Heart right ventricle (tissue), 16 donors: ENCODE results near the gene SDSL. TPM values are rescaled to one million over a fixed set of nuclear protein-coding genes. Genes with fewer than 3 reads are reported as not detected.

Experiments
- ATAC-seq, 8 donors: fragments of 200-7000 bp; cut with Tn5 transposase; one replicate each; pipeline ENCODE4 v1.9.1; 2020; ENCODE audit warnings: mild to moderate bottlenecking in 8 of 8, moderate library complexity in 8 of 8, moderate number of reproducible peaks in 1 of 8
- DNase-seq, 2 donors: peaks; one replicate each; pipeline ENCODE4 v3.0.0-alpha.2; 2020
- H3K27ac ChIP-seq, 10 donors: fragments of 200-600 bp; sonication (generic) in 2 of 10; one replicate each; pipeline versions ENCODE4 v1.5.0 to v1.8.0; 2020 to 2022; ENCODE audit warnings: mild to moderate bottlenecking in 3 of 10
- H3K27me3 ChIP-seq, 7 donors: fragments of 200-600 bp; one replicate each; pipeline ENCODE4 v1.8.0; 2021 to 2022; ENCODE audit warnings: mild to moderate bottlenecking in 2 of 7
- H3K36me3 ChIP-seq, 9 donors: fragments of 200-600 bp; sonication (generic) in 1 of 9; one replicate each; pipeline versions ENCODE4 v1.5.0 to v1.8.0; 2020 to 2022; ENCODE audit warnings: mild to moderate bottlenecking in 2 of 9
- H3K4me1 ChIP-seq, 9 donors: fragments of 200-600 bp; sonication (generic) in 1 of 9; one replicate each; pipeline versions ENCODE4 v1.5.0 to v1.8.0; 2020 to 2022; ENCODE audit warnings: mild to moderate bottlenecking in 4 of 9
- H3K4me3 ChIP-seq, 10 donors: fragments of 200-600 bp; sonication (generic) in 2 of 10; one replicate each; pipeline versions ENCODE4 v1.5.0 to v1.8.0; 2020 to 2022; ENCODE audit warnings: mild to moderate bottlenecking in 7 of 10, moderate library complexity in 2 of 10
- H3K9me3 ChIP-seq, 11 donors: fragments of 200-600 bp in 10 of 11; sonication (generic) in 2 of 11; one replicate each; pipeline versions ENCODE4 v1.5.0 to v1.8.0; 2013 to 2022; ENCODE audit warnings: mild to moderate bottlenecking in 2 of 11, control low read depth in 1 of 11, moderate library complexity in 1 of 11
- CTCF ChIP-seq, 9 donors: fragments of 200-600 bp; sonication (generic) in 2 of 9; IDR thresholded peaks; one replicate each; pipeline versions ENCODE4 v1.5.0 to v1.8.0; 2021 to 2022; ENCODE audit warnings: antibody characterized with exemption in 9 of 9, mild to moderate bottlenecking in 5 of 9, moderate library complexity in 1 of 9
- WGBS, 2 donors: extraction: QIAGEN DNeasy Blood & Tissue Kit; methylation state at CpG; one replicate each; pipeline ENCODE4 v1.1.7; 2013; ENCODE audit warnings: inconsistent platforms in 1 of 2; 5-methylcytosine and 5-hydroxymethylcytosine counted together
- intact Hi-C, 10 donors: fragments of 100-400 bp; cut with DNase I; formaldehyde crosslinking; loops; one replicate each; pipeline versions ENCODE4 v1.11.1 to v1.14.2; 2022
- polyA plus RNA-seq, 2 donors: library from polyadenylated mRNA; stranded (reverse); fragments of 200-250 nt; gene quantifications; one replicate each; pipeline ENCODE4 v1.2.3, GENCODE V29; 2013
- total RNA-seq, 10 donors: library from RNA; stranded (reverse); fragmentation: NEBNext Ultra II Directional in 3 of 10; extraction: Animal tissue kit (Norgen Biotek cat#: 25700) in 3 of 10; gene quantifications; one replicate each; pipeline versions ENCODE4 v1.2.1 to v1.2.4, GENCODE V29; 2021 to 2023
- donor health status: Arrhythmogenic right ventricular cardiomyopathy.
- donor health status: ischemic (EF 13 %, LVEDD 7.1; RV severe dilation, severe dysfunction).
- donor health status: healthy with polysubstance abuse.
- donor health status: DM: no; HTN: yes; CAD: no.
- donor health status: DM: no; HTN: no; CAD: no.
- donor health status: ischemic (EF 25% LVEDD 6.9; RV normal size, moderate dysfunction).
- donor health status: ischemic (EF 25% LVEDD 5.7; RV mildly dilated, moderate dysfunction).
- donor health status: healthy.
- donor health status: DM: yes; HTN: yes; CAD: no.
- donor health status: Ischemic cardiomyopathy.
- donor health status: ischemic (EF 35%, LVEDD 5.7; RV mildly dilated, moderate dysfunction).
- donor health status: nonischemic (EF 11% LVEDD 7.7; RV severe dilation, severe dysfunction).
- donor health status: DM: yes; HTN: yes; CAD: no.
- donor health status: PGD.
- donor health status: ischemic (EF 29% LVEDD 5.4; RV normal size, mild dysfunction).
- donor health status: nonischemic (EF 23%, LVEDD 6.1; RV moderate dilation, normal function).

Gene SDSL
- total and polyA plus RNA-seq, 12 donors, result 2.0 to 23.4 (median 13.8) TPM

GRCh38 chr12:113424915-113425823 lies 3.0 kb downstream of the SDSL start:
- WGBS, 2 donors, result 55 to 60% methylated on average over 20 of the region's 20 CpGs
- Histone ChIP-seq H3K36me3 (no peaks in the 10 kb centered on the region), H3K4me1 (peaks cover 0 to 29% (median 9%) of the 10 kb centered on the region in 9 donors), H3K27me3 (peaks cover 0 to 5% (median 0%) of the 10 kb centered on the region in 7 donors), H3K9me3 (peaks cover 0 to 2% (median 0%) of the 10 kb centered on the region in 11 donors), H3K4me3 (no peak overlapping the region), H3K27ac (no peak overlapping the region)
- DNase-seq (peak; percentile 29 to 52), ATAC-seq (peak in 5 of 8 donors; percentile 25 to 53 (median 44))
- TF ChIP-seq CTCF (IDR thresholded peaks at IDR 0.05), result peak; percentile 73 to 90 (median 79)
- intact Hi-C loops, result loop anchor here (1.0 to 10.0 kb wide), 7 partner anchors 110 to 230 kb away; no protein-coding TSS in a partner anchor

GRCh38 chr12:113425960-113426453 lies 3.8 kb downstream of the SDSL start:
- DNase-seq, result no peak
- no peak for ATAC-seq
- 28 to 38% methylated on average over 11 of the region's 11 CpGs for WGBS, 2 donors
- H3K27me3 ChIP-seq, result peaks cover 0 to 5% (median 0%) of the 10 kb centered on the region in 7 donors
- intact Hi-C loops, result loop anchor here in 8 of 10 donors (1.0 to 10.0 kb wide), 7 partner anchors 111 to 231 kb away; no protein-coding TSS in a partner anchor
- no peaks in the 10 kb centered on the region for H3K36me3 ChIP-seq
- H3K9me3 ChIP-seq, result peaks cover 0 to 3% (median 0%) of the 10 kb centered on the region in 11 donors
- no peak overlapping the region for H3K4me3 ChIP-seq
- no peak for TF ChIP-seq CTCF (IDR thresholded peaks at IDR 0.05)
- no peak overlapping the region for H3K27ac ChIP-seq
- peaks cover 0 to 29% (median 9%) of the 10 kb centered on the region in 9 donors for H3K4me1 ChIP-seq

GRCh38 chr12:113427882-113428281 lies 5.7 kb downstream of the SDSL start:
- intact Hi-C loops, result loop anchor here in 7 of 10 donors (5.0 to 10.0 kb wide), 5 partner anchors 113 to 233 kb away; no protein-coding TSS in a partner anchor

More at GRCh38 chr12:113427882-113428281, 5.7 kb downstream of the SDSL start:
- DNase-seq (no peak), ATAC-seq (no peak)
- Histone ChIP-seq H3K4me1 (peaks cover 0 to 15% (median 4%) of the 10 kb centered on the region in 9 donors), H3K36me3 (no peaks in the 10 kb centered on the region), H3K27ac (no peak overlapping the region), H3K27me3 (peaks cover 0 to 5% (median 0%) of the 10 kb centered on the region in 7 donors), H3K4me3 (no peak overlapping the region), H3K9me3 (peaks cover 0 to 3% (median 0%) of the 10 kb centered on the region in 11 donors)
- WGBS, 2 donors, result 65 to 66% methylated on average over 9 of the region's 9 CpGs
- TF ChIP-seq CTCF (IDR thresholded peaks at IDR 0.05), result no peak
